Naive thymus-derived CD4-positive, alpha-beta T cell (primary cell): ENCODE measurements around the gene NCF2. TPM values are rescaled to one million over a fixed set of nuclear protein-coding genes. Genes with fewer than 3 reads are reported as not detected.
A peak's percentile ranks its signal among the peaks of the same experiment; 100 is the strongest.

Experiments
- ATAC-seq: fragments of 150-1000 bp; cut with Tn5 transposase; 2 replicates; pipeline ENCODE4 v1.10.0; 2021; ENCODE audit warnings: mild to moderate bottlenecking, moderate library complexity
- CTCF ChIA-PET: fragments of 350-600 bp; sonication (Branson Sonifier 250); formaldehyde crosslinking; loops from one replicate; lab custom pipeline; 2021; ENCODE audit warnings: antibody characterized with exemption; lab: Charles Lee
- POLR2A ChIA-PET: fragments of 350-600 bp; sonication (Branson Sonifier 250); formaldehyde crosslinking; loops from one replicate; lab custom pipeline; 2021; ENCODE audit warnings: antibody characterized with exemption, inconsistent platforms; lab: Charles Lee
- DNase-seq, 9 donors: peaks; one replicate each; pipeline versions ENCODE4 v3.0.0 to v3.0.0-alpha.2; 2020 to 2022; ENCODE audit warnings: mixed read lengths in 1 of 9
- H3K27ac ChIP-seq: one replicate; pipeline ENCODE4 v1.7.0; 2013; ENCODE audit warnings: mild to moderate bottlenecking, low read depth, low read length, moderate library complexity
- H3K27me3 ChIP-seq, 2 donors: one replicate each; pipeline ENCODE4 v1.7.0; 2013; ENCODE audit warnings: low read length in 2 of 2, mild to moderate bottlenecking in 2 of 2, moderate library complexity in 2 of 2; ENCODE audit not compliant: control insufficient read depth in 2 of 2, insufficient read depth in 2 of 2
- H3K36me3 ChIP-seq, 3 experiments: 1 replicate in 2 of 3; 2 replicates in 1 of 3; pipeline ENCODE4 v1.7.0; 2013; ENCODE audit warnings: low read length in 3 of 3, mild to moderate bottlenecking in 3 of 3, moderate library complexity in 1 of 3; ENCODE audit not compliant: insufficient read depth in 3 of 3, control insufficient read depth in 2 of 3
- H3K4me1 ChIP-seq, 2 donors: one replicate each; pipeline ENCODE4 v1.7.0; 2013; ENCODE audit warnings: low read length in 2 of 2, mild to moderate bottlenecking in 2 of 2, moderate library complexity in 1 of 2; ENCODE audit not compliant: control insufficient read depth in 2 of 2, insufficient read depth in 2 of 2
- H3K4me3 ChIP-seq: 2 replicates; pipeline ENCODE4 v1.7.0; 2013; ENCODE audit warnings: mild to moderate bottlenecking, low read length
- H3K9me3 ChIP-seq, 3 experiments: 1 replicate in 2 of 3; 2 replicates in 1 of 3; pipeline ENCODE4 v1.7.0; 2013; ENCODE audit warnings: low read length in 3 of 3; ENCODE audit not compliant: control insufficient read depth in 2 of 3
- H3K27ac Mint-ChIP-seq, 9 donors: one replicate each; pipeline ENCODE4 v1.8.0; 2020 to 2022; ENCODE audit warnings: mixed read lengths in 9 of 9, mild to moderate bottlenecking in 8 of 9, moderate library complexity in 5 of 9, inconsistent platforms in 2 of 9
- H3K27me3 Mint-ChIP-seq, 5 donors: one replicate each; pipeline ENCODE4 v1.8.0; 2021 to 2022; ENCODE audit warnings: mixed read lengths in 5 of 5, mild to moderate bottlenecking in 1 of 5
- H3K36me3 Mint-ChIP-seq, 5 donors: one replicate each; pipeline ENCODE4 v1.8.0; 2020 to 2022; ENCODE audit warnings: mixed read lengths in 5 of 5, mild to moderate bottlenecking in 3 of 5, inconsistent platforms in 1 of 5
- H3K4me1 Mint-ChIP-seq, 7 donors: one replicate each; pipeline ENCODE4 v1.8.0; 2020 to 2022; ENCODE audit warnings: mixed read lengths in 7 of 7, mild to moderate bottlenecking in 3 of 7, inconsistent platforms in 1 of 7
- H3K4me3 Mint-ChIP-seq, 10 donors: one replicate each; pipeline ENCODE4 v1.8.0; 2020 to 2022; ENCODE audit warnings: mild to moderate bottlenecking in 10 of 10, mixed read lengths in 10 of 10, moderate library complexity in 6 of 10, inconsistent platforms in 2 of 10
- H3K9me3 Mint-ChIP-seq, 11 donors: one replicate each; pipeline ENCODE4 v1.8.0; 2020 to 2022; ENCODE audit warnings: mixed read lengths in 11 of 11, mild to moderate bottlenecking in 4 of 11, inconsistent platforms in 1 of 11, moderate library complexity in 1 of 11
- intact Hi-C, 2 donors: fragments of 100-400 bp; cut with micrococcal nuclease; formaldehyde crosslinking; loops; one replicate each; pipeline ENCODE4 v1.15.1; 2023
- polyA plus RNA-seq, 2 donors: library from polyadenylated mRNA; unstranded; fragments of 300-500 nt; fragmentation: Illumina TruSeq; gene quantifications; one replicate each; pipeline ENCODE4 v1.2.3, GENCODE V29; 2021
- total RNA-seq, 6 experiments: library from RNA in 5 of 6; stranded (reverse) in 5 of 6; gene quantifications; 1 replicate in 5 of 6; 2 replicates in 1 of 6; pipeline ENCODE4 v1.2.3 and lab custom pipeline; 2021 to 2026

The NCF2 gene
- total and polyA plus RNA-seq, 7 experiments from 2014 or later = 0.43 to 145 (median 3.8) TPM

GRCh38 chr1:183635099-183635605 lies 44.9 kb upstream of the NCF2 start:
- peaks cover 10 to 26% (median 12%) of the 10 kb centered on the region in 5 donors for H3K36me3 Mint-ChIP-seq
- H3K27ac Mint-ChIP-seq = peak overlapping the region; percentile 94 to 100 (median 99)
- DNase-seq (peak in 3 of 9 donors; percentile 9 to 55 (median 9)), ATAC-seq (no peak)
- Histone ChIP-seq H3K4me3 (peak overlapping the region; percentile 94), H3K4me1 (peaks cover 19 to 28% of the 10 kb centered on the region in 2 donors), H3K9me3 (no peaks in the 10 kb centered on the region), H3K27ac (peak overlapping the region; percentile 80), H3K27me3 (no peaks in the 10 kb centered on the region), H3K36me3 (peaks cover 7 to 8% (median 8%) of the 10 kb centered on the region in 3 experiments)
- H3K4me1 Mint-ChIP-seq = peaks cover 20 to 56% (median 45%) of the 10 kb centered on the region in 7 donors
- intact Hi-C loops = loop anchor here (1.0 to 10.0 kb wide), 17 partner anchors 45 to 1930 kb away; partner anchors contain the start of genes SMG7 (in 2 of the 2), SWT1 (in 2 of the 2), TRMT1L (in 2 of the 2) and TSEN15 (in 2 of the 2)
- H3K27me3 Mint-ChIP-seq = peaks cover 0 to 25% (median 0%) of the 10 kb centered on the region in 5 donors
- peaks cover 0 to 3% (median 0%) of the 10 kb centered on the region in 11 donors for H3K9me3 Mint-ChIP-seq
- POLR2A ChIA-PET = interaction anchor here (0.7 kb wide), 1 partner anchor 271 kb away, joined by 5 read pairs; no protein-coding TSS in a partner anchor
- peak overlapping the region; percentile 95 to 100 (median 100) for H3K4me3 Mint-ChIP-seq
- CTCF ChIA-PET = interaction anchor here (1.0 to 1.9 kb wide), 2 partner anchors 12 to 21 kb away, joined by 4 to 8 read pairs; no protein-coding TSS in a partner anchor

DNA sequence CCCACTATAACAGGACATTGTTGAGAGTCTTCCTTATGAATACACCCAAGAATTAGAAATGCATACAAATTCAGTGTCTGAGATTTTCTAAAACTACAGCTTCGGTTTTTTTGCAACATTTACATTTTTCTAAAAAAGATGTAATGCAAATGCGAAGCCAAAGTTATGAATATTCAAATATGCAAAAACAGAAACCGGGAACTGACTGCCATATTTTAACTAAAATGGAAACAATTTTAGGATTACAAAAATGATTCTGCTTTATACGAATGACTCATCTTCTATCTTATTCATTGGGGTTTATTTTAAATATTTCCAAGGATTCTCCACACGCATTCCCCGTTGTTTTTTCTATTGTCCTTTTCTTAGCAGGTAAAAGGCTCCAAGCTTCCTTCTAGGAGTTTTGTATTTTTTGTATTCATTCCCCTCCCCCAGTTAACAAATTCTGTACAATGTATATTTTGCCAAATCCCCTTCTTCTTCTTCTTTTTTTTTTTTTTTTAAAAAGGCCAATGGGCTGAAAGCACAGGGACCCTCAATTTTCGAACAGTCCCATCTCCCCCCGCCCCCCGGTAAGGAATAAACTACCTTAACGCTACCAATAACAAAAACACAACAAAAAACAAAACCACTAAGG lies 44.3 kb upstream of the NCF2 start:
- POLR2A ChIA-PET = interaction anchor here (0.7 to 3.0 kb wide), 5 partner anchors 14 to 1631 kb away, joined by 3 to 10 read pairs (median 3); partner anchors contain the start of gene SMG7
- Histone ChIP-seq H3K27me3 (no peaks in the 10 kb centered on the region), H3K4me3 (peak overlapping the region; percentile 94), H3K27ac (peak overlapping the region; percentile 80), H3K36me3 (peaks cover 9 to 13% (median 10%) of the 10 kb centered on the region in 3 experiments), H3K4me1 (peaks cover 19 to 31% of the 10 kb centered on the region in 2 donors), H3K9me3 (no peaks in the 10 kb centered on the region)
- ATAC-seq (no peak), DNase-seq (peak in 2 of 9 donors; percentile 9 to 10)
- intact Hi-C loops = loop anchor here (1.0 to 10.0 kb wide), 18 partner anchors 44 to 1930 kb away; partner anchors contain the start of genes SMG7 (in 2 of the 2), SWT1 (in 2 of the 2), TRMT1L (in 2 of the 2) and TSEN15 (in 2 of the 2)
- Mint-ChIP-seq H3K36me3 (peaks cover 10 to 28% (median 12%) of the 10 kb centered on the region in 5 donors), H3K4me3 (peak overlapping the region; percentile 89 to 100 (median 100)), H3K4me1 (peaks cover 22 to 57% (median 51%) of the 10 kb centered on the region in 7 donors), H3K9me3 (peaks cover 0 to 3% (median 0%) of the 10 kb centered on the region in 11 donors), H3K27me3 (peaks cover 0 to 21% (median 0%) of the 10 kb centered on the region in 5 donors), H3K27ac (peak overlapping the region; percentile 37 to 99 (median 90))
- CTCF ChIA-PET = interaction anchor here (0.6 to 1.9 kb wide), 10 partner anchors 12 to 1989 kb away, joined by 3 to 10 read pairs (median 4); no protein-coding TSS in a partner anchor

GRCh38 chr1:183633676-183634343 lies 43.6 kb upstream of the NCF2 start:
- ATAC-seq (peak; percentile 55), DNase-seq (peak in 7 of 9 donors; percentile 52 to 71 (median 68))
- no peaks in the 10 kb centered on the region for H3K27me3 ChIP-seq
- H3K4me1 ChIP-seq = peaks cover 19 to 32% of the 10 kb centered on the region in 2 donors
- peaks cover 10 to 29% (median 13%) of the 10 kb centered on the region in 5 donors for H3K36me3 Mint-ChIP-seq
- H3K36me3 ChIP-seq = peaks cover 11 to 16% (median 13%) of the 10 kb centered on the region in 3 experiments
- peak overlapping the region; percentile 37 to 99 (median 90) for H3K27ac Mint-ChIP-seq
- H3K4me1 Mint-ChIP-seq = peaks cover 28 to 62% (median 57%) of the 10 kb centered on the region in 7 donors
- peak overlapping the region; percentile 89 to 100 (median 100) for H3K4me3 Mint-ChIP-seq
- peak overlapping the region; percentile 80 for H3K27ac ChIP-seq
- H3K4me3 ChIP-seq = peak overlapping the region; percentile 94
- intact Hi-C loops = loop anchor here (1.0 to 10.0 kb wide), 14 partner anchors 11 to 1931 kb away; partner anchors contain the start of genes SWT1 (in 2 of the 2), TRMT1L (in 2 of the 2), C1orf21 (in 1 of the 2) and EDEM3 (in 1 of the 2)
- peaks cover 0 to 20% (median 0%) of the 10 kb centered on the region in 5 donors for H3K27me3 Mint-ChIP-seq
- no peaks in the 10 kb centered on the region for H3K9me3 ChIP-seq
- POLR2A ChIA-PET = interaction anchor here (0.7 to 3.0 kb wide), 4 partner anchors 13 to 1632 kb away, joined by 3 to 10 read pairs (median 3); partner anchors contain the start of gene SMG7
- CTCF ChIA-PET = interaction anchor here (0.6 to 1.9 kb wide), 10 partner anchors 13 to 1990 kb away, joined by 3 to 10 read pairs (median 4); no protein-coding TSS in a partner anchor
- H3K9me3 Mint-ChIP-seq = peaks cover 0 to 3% (median 0%) of the 10 kb centered on the region in 11 donors

- Histone ChIP-seq H3K4me1 (peaks cover 19 to 38% of the 10 kb centered on the region in 2 donors), H3K27ac (peak overlapping the region; percentile 80)
These were observed 42.7 kb upstream of the NCF2 start for GRCh38 chr1:183632964-183633363.

GRCh38 chr1:183632114-183632513 lies 41.9 kb upstream of the NCF2 start:
- Mint-ChIP-seq H3K4me3 (peak overlapping the region; percentile 30 to 100 (median 80)), H3K27me3 (peaks cover 0 to 12% (median 0%) of the 10 kb centered on the region in 5 donors), H3K27ac (peak overlapping the region in 3 of 9 donors; percentile 47 to 74 (median 68)), H3K36me3 (peaks cover 10 to 37% (median 20%) of the 10 kb centered on the region in 5 donors), H3K9me3 (peaks cover 0 to 3% (median 0%) of the 10 kb centered on the region in 11 donors), H3K4me1 (peaks cover 35 to 71% (median 64%) of the 10 kb centered on the region in 7 donors)
- peaks cover 17 to 23% (median 17%) of the 10 kb centered on the region in 3 experiments for H3K36me3 ChIP-seq
- ChIA-PET POLR2A (interaction anchor here (1.0 to 3.0 kb wide), 3 partner anchors 12 to 160 kb away, joined by 3 to 10 read pairs (median 4); partner anchors contain the start of gene SMG7), CTCF (interaction anchor here (0.6 to 1.8 kb wide), 3 partner anchors 23 to 1473 kb away, joined by 3 to 11 read pairs (median 3); no protein-coding TSS in a partner anchor)
- H3K27me3 ChIP-seq = no peaks in the 10 kb centered on the region
- DNase-seq (no peak), ATAC-seq (no peak)
- peaks cover 19 to 38% of the 10 kb centered on the region in 2 donors for H3K4me1 ChIP-seq
- H3K9me3 ChIP-seq = no peaks in the 10 kb centered on the region
- H3K4me3 ChIP-seq = no peak overlapping the region
- H3K27ac ChIP-seq = peak overlapping the region; percentile 80
- intact Hi-C loops = loop anchor here (2.0 to 10.0 kb wide), 4 partner anchors 89 to 1933 kb away; partner anchors contain the start of genes C1orf21 (in 1 of the 2) and RGS16 (in 1 of the 2)

More at GRCh38 chr1:183632964-183633363, 42.7 kb upstream of the NCF2 start:
- POLR2A ChIA-PET = interaction anchor here (1.1 to 3.0 kb wide), 2 partner anchors 15 to 161 kb away, joined by 3 to 10 read pairs; partner anchors contain the start of gene SMG7
- Mint-ChIP-seq H3K36me3 (peaks cover 10 to 37% (median 20%) of the 10 kb centered on the region in 5 donors), H3K4me3 (peak overlapping the region; percentile 89 to 100 (median 100)), H3K4me1 (peaks cover 35 to 71% (median 61%) of the 10 kb centered on the region in 7 donors), H3K9me3 (peaks cover 0 to 3% (median 0%) of the 10 kb centered on the region in 11 donors), H3K27me3 (peaks cover 0 to 14% (median 0%) of the 10 kb centered on the region in 5 donors), H3K27ac (peak overlapping the region; percentile 20 to 99 (median 62))
- ATAC-seq (no peak), DNase-seq (peak in 1 of 9 donors; percentile 10)
- CTCF ChIA-PET = interaction anchor here (0.9 to 1.9 kb wide), 4 partner anchors 22 to 284 kb away, joined by 3 to 11 read pairs (median 9); no protein-coding TSS in a partner anchor
- Histone ChIP-seq H3K36me3 (peaks cover 17 to 23% (median 17%) of the 10 kb centered on the region in 3 experiments), H3K27me3 (no peaks in the 10 kb centered on the region), H3K4me3 (peak overlapping the region; percentile 94), H3K9me3 (no peaks in the 10 kb centered on the region)
- intact Hi-C loops = loop anchor here (1.0 to 10.0 kb wide), 9 partner anchors 10 to 1932 kb away; partner anchors contain the start of genes C1orf21 (in 1 of the 2) and RGS16 (in 1 of the 2)
